ENCODE measurements around the gene FNDC5.
"Not testable (repeated sequence)": the region's sequence is repeated elsewhere in the genome, so short reads cannot be mapped to it uniquely, and the experiment has no call there.

FNDC5 gene

GRCh38 chr1:32870615-32871363, at the start of gene FNDC5:
Gene FNDC5 (minus strand): TSS chr1:32870912.
- no peak for DNase-seq

GRCh38 chr1:32919811-32920733, 49.4 kb upstream of the FNDC5 start:
- no peak for DNase-seq

GRCh38 chr1:32918179-32918578, 47.5 kb upstream of the FNDC5 start:
- no peak for DNase-seq

DNA sequence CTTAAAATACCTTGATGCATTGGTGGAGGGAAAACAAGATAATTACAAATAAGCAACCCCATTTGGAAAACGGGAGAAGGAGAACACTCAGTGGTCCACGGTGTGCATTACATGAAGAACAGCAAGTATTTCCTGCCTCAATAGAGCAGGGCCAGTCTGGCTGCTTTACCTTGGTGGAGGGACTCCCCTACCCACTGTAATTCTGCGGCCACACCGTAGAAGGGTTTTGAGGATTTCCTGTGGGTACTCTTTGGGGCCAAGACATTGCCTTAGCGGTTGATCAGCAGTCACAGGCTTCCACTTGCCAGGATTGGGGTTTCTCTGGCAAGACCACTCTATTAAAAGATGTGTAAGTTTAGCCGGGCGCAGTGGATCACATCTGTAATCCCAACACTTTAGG, 46.8 kb upstream of the FNDC5 start:
- no peak for DNase-seq

GRCh38 chr1:32915766-32916706, 45.3 kb upstream of the FNDC5 start:
- DNase-seq = no peak

- no peak for DNase-seq
Measured at GRCh38 chr1:32910319-32910718, 39.6 kb upstream of the FNDC5 start.

DNA sequence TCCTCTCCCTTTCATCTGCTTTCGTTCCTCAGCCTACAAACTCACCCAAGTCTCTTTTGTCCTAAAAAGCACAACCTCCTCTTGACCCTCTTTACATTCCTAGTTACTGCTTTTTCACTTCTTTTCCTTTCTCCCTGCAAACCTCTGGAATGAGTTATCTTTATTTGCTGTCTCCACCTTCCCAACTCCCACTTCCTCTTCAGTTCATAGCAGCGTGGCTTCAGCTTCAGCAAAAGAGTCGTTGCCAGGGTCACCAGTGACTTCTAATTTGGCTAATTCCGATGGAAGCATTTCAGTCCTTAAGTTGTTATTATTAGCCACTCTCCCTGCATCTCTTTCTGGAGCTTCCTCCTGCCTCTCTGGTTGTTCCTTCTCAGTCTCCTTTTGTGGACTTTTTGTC, 36.7 kb upstream of the FNDC5 start:
- no peak for DNase-seq

DNA sequence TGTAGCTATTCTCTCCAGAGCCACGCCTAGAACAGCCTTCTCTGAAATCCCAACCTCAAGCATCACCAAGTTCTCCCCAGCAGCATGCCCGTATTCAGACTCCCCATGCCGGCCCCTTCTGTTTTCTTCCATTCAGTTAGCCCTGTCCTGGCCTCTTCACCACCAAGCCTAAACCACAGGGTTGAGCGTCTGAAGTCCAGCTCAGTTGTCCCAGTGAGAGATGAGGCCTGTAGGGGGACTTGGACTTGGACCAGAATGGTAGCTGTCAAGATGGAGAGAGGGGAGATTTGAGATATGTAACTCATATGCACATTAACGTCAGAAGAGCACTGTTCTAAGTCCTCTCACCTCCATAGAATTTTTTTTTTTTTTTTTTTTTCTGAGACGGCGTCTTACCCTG, 35.9 kb upstream of the FNDC5 start:
- DNase-seq = no peak

DNA sequence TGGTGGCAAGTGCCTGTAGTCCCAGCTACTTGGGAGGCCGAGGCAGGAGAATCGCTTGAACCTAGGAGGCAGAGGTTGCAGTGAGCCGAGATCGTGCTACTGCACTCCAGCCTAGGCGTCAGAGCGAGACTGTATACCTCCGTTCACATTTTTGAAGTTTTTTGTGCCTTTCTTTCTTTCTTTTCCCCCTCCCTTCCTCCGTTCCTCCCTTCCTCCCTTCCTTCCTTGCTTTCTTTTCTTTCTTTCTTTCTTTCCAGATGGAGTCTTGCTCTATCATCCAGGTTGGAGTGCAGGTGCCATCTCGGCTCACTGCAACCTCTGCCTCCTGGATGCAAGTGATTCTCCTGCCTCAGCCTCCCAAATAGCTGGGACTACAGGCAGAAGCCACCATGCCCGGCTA, 34.9 kb upstream of the FNDC5 start:
- not testable (repeated sequence) for DNase-seq

GRCh38 chr1:32904797-32905196, 34.1 kb upstream of the FNDC5 start:
- DNase-seq = no peak

DNA sequence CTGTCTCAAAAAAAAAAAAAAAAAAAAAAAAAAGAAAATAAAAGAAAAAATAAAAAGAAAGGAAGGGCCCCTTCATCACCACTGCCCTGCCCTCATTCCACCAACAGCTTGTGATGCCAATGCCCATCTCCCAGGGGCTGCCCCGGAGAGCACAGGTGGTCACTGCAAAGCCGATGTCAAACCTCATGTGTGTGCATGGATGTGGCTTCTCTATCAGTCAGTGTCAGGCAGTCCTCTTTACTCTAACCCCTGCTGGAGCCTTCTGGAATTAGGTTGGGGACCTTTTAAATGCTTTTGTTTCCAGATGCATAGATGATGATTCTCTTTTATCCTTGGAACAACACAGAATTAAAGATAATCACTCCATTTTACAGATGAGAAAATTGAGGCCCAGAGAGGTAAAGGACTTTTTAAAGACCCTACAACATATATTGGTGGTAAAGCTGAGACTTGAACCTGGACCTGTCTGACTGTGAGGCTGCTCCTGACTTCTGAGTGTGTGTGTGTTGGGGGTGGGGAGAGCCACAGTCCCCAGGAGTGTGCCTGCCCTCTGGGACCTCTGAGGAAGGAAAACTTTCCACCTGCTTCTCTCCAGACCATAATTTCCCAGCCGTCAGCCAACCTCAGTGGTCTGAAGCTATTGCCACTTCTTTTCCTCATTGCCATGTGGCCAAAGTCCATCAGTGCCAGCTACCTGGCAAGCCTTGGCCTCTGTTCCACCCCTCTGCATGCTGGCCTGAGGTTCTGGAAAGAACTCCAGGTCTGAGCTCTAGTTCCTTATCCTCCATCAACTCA, 33.5 kb upstream of the FNDC5 start:
- no peak for DNase-seq

DNA sequence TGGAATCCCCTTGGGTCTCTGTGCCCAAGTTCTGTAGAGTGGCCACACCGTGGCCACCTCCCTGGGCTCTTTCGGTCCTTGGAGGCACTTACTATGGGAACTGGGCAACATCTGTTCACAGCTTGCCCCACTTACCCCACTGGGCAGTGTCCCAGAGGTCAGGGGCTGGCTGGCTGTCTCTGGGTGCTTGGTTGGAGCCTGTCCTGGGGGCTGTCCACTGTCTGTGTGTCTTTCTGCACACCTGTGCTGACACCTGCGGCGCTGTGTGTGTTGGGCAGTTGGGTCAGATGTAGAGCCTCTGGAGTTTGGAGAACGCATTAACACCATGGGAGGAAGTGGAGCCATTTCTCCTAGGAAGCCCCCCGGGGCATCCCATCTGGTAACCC, 31.8 kb upstream of the FNDC5 start:
- no peak for DNase-seq

GRCh38 chr1:32901823-32902534, 31.3 kb upstream of the FNDC5 start:
- DNase-seq = no peak

DNA sequence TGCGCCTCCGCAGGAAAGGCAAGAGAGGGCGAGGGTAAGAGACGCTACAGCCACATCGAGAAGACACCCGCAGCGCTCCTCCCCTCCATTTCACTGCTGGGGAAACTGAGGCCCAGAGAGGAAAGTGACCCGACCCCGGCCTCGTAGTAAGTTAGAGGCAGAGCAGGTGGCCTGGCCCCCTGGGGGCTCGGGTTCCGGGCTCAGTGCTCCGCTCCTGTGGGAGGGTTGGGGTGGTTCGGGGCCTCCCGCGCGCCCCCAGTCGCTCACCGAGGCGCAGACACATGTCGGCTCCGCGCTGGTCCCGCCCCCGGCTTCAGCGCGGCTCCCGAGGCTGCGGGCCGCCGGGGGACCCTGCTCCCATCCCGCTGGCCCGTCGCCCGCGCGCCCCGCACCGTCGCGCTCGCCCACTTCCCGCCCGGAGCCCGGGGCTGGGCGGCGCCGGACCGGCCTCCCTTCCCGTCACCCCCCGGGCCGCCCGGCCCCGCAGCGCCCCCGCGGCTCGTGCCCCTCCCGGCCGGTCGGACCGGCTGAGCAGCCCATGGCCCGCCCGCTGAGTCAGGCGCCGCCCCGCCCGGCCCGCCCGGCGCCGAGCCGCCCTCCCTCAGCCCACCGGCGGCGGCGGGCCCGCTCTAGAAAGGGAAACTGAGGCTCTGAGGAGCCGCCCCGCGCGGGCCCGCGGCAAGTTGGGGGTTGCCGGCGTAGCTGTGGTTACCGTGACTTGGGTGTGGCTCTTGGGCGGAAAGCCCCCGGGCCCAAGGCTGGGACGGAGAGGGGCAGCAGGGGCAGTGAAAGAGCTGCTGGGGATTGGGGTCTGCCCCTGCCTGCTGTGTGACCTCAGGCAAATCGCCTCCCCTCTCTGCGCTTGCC, 30.5 kb upstream of the FNDC5 start, which contains the start of gene TMEM54:
TSS of gene TMEM54 (minus strand) at position 434 of the 867 bp plus-strand sequence. CDS start at position 283, 151 bp downstream.
- peak in 1 of 6 experiments; percentile 6 for DNase-seq

DNA sequence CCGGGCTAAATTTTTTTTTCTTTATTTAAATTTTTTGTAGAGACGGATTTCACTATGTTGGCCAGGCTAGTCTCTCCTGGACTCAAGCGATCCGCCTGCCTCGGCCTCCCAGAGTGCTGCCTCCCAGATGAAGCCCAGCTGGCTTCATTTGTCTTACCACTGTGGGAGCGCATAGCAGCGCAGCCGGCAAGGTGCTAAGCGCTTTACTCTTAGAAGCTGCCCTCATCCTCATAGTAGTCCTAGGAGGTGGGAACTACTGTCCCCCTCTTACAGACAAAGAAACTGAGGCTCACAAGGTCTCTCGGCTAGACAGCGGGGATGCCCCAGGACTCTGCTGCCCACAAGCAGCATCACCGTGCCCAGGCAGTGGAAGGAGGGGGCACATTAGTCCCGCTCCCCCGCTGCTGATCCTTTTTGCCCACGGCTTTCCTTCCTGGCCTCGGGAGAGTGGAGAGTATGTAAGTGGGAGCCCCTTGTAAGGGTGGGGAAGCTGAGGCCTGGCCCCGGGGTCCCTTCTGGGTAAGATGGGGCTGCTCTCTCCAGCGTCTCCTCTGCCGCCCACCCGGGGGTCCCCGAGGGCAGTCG, 29.8 kb upstream of the FNDC5 start:
- no peak for DNase-seq

DNA sequence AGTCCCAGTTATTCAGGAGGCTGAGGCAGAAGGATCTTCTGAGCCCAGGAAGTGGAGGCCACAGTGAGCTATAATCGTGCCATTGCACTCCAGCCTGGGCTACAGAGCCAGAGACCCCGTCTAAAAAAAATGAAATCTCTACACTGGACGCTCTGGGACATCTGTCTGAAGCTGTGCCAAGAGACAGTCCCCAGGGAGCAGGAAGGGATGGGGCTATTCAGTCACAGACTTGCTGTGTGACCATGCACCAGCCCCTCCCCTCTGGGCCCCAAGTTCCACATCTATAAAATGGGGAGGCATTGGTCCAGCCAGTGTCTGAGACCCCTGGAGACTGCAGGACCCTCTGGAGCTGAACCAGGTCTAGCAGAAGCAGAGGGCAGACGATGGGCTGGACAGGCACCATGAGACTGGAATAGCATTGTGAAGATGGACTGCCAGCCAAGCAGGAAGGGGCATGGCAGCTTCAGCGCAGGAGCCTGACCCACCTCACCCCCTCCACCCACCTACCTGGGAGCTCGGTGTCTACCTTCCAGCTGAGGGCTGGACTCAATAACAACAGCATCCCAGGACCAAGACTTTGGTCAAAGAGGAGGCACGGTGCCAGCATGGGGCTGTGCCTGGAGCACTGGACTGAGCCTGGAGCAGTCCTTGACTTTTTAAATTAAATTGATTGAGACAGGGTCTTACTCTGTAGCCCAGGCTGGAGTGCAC, 29.0 kb upstream of the FNDC5 start:
- no peak for DNase-seq

GRCh38 chr1:32898958-32899357, 28.2 kb upstream of the FNDC5 start:
- no peak for DNase-seq

DNA sequence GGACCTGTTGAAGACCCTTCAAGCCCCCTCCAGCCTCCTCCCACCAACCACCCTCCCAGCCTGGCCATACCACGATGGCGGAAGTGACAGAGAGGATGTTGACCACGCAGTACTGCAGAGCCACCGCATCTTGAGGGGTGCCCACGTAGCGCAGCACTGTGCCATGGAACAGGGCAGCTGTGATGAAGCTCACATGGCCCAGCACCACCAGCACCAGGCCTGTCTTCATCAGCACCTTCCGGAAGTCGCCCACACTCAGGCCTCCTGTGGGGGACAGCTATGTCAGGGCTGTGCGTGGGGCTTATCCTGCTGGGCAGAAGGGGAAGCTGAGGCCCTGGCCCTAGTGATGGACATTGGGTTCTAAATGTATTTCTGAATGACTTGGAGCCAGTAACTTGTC, 27.3 kb upstream of the FNDC5 start:
- no peak for DNase-seq
